Measurements from ENCODE around the gene SREBF1.

DNA sequence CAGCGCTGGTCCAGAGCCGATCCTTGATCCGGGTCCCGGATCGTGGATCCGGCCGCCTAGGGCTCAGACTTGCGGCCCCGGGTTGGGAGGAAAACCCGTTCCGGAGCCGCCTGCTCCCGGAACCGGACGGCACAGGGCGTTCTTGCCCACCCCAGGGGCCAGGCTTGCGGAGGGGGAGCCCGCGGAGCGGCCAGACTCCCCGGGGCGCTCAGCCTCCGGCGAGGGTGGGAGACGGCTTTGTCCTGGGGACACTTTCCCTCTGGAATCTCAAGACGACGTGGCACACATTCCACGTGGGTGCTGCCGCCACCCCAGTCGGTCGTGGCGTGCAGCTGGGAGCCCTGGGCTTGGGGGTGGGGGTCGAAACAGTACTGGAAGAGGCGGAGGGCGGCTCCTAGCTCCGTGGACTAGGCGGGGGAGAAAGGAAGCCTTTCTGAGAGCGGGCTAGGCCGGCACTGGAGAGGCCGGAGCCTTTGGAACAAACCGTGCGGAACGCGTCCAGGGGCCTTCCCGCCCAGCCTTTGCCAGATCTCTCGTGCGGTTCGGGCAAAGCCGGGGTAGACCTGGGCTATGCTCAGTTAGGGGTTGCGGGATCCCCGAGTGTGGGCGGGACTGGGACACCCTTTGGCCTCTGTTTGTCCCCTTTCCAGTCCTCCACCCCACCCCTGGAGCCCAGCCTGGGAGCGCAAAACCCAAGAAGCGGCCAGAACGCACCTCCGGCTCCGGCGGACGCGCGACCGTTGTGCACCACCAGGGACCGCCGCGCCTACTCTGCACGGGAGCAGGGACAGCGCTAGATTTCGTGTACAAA lies 26.5 kb downstream of the SREBF1 start:
- no peak for TF ChIP-seq EZH2 (IDR thresholded peaks at IDR 0.05; ENCODE audit: low read length, unreplicated experiment)
- TF ChIP-seq, protein P1, sequence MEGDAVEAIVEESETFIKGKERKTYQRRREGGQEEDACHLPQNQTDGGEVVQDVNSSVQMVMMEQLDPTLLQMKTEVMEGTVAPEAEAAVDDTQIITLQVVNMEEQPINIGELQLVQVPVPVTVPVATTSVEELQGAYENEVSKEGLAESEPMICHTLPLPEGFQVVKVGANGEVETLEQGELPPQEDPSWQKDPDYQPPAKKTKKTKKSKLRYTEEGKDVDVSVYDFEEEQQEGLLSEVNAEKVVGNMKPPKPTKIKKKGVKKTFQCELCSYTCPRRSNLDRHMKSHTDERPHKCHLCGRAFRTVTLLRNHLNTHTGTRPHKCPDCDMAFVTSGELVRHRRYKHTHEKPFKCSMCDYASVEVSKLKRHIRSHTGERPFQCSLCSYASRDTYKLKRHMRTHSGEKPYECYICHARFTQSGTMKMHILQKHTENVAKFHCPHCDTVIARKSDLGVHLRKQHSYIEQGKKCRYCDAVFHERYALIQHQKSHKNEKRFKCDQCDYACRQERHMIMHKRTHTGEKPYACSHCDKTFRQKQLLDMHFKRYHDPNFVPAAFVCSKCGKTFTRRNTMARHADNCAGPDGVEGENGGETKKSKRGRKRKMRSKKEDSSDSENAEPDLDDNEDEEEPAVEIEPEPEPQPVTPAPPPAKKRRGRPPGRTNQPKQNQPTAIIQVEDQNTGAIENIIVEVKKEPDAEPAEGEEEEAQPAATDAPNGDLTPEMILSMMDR (conservative IDR thresholded peaks at IDR 0.05; ENCODE audit: low read depth, low read length), result no peak
